Bronchial epithelial cell (primary cell): ENCODE measurements around the gene GLP1R. TPM values are rescaled to one million over a fixed set of nuclear protein-coding genes. Genes with fewer than 3 reads are reported as not detected.
A peak's percentile ranks its signal among the peaks of the same experiment; 100 is the strongest.

Source experiments
- DNase-seq: peaks from one replicate; pipeline ENCODE4 v3.0.0-alpha.2; 2010; ENCODE audit warnings: low read depth
- FAIRE-seq: peaks from 2 replicates; lab custom pipeline; 2011; peaks lifted over from hg19 to GRCh38; lab: Jason Lieb, UNC
- H3K27me3 ChIP-seq: 2 replicates; pipeline ENCODE4 v1.5.1; 2011; ENCODE audit warnings: low read length; ENCODE audit not compliant: control insufficient read depth, insufficient read depth
- H3K36me3 ChIP-seq: 2 replicates; pipeline ENCODE4 v1.5.1; 2011; ENCODE audit warnings: low read length; ENCODE audit not compliant: control insufficient read depth, insufficient read depth
- H3K4me3 ChIP-seq: 2 replicates; pipeline ENCODE4 v1.5.1; 2011; ENCODE audit warnings: mild to moderate bottlenecking, low read depth, low read length, control low read depth
- CTCF ChIP-seq: IDR thresholded peaks from 2 replicates; pipeline ENCODE4 v1.5.1; 2011; ENCODE audit warnings: mild to moderate bottlenecking, moderate library complexity, low read length, control low read depth, inconsistent platforms; ENCODE audit not compliant: insufficient read depth, severe bottlenecking
- total RNA-seq: library from RNA; depleted of rRNA; stranded (reverse); fragments of >200 nt; gene quantifications from 2 replicates; pipeline ENCODE4 v1.2.1, GENCODE V29; 2014

GLP1R gene
- total RNA-seq, result not detected in 2 replicates

- no peak for TF ChIP-seq CTCF
- no peak for FAIRE-seq
- no peak for DNase-seq
- Histone ChIP-seq H3K27me3 (peaks cover 22% of the 10 kb centered on the region), H3K36me3 (no peaks in the 10 kb centered on the region), H3K4me3 (no peak within 1 kb of the TSS)
These were observed at the start of gene GLP1R for GRCh38 chr6:39048481-39049399. GLP1R (plus strand) TSS chr6:39048781; CDS start chr6:39048841, 60 bp downstream.

- no peak overlapping the region for H3K4me3 ChIP-seq
- H3K36me3 ChIP-seq, result no peaks in the 10 kb centered on the region
- FAIRE-seq (no peak), DNase-seq (peak; percentile 7)
- peak; percentile 28 for TF ChIP-seq CTCF
- peaks cover 4% of the 10 kb centered on the region for H3K27me3 ChIP-seq
These were observed 45.5 kb upstream of the GLP1R start for GRCh38 chr6:39003072-39003471.

- peaks cover 4% of the 10 kb centered on the region for H3K27me3 ChIP-seq
- FAIRE-seq (no peak), DNase-seq (no peak)
- TF ChIP-seq CTCF, result no peak
- H3K4me3 ChIP-seq, result no peak overlapping the region
- H3K36me3 ChIP-seq, result no peaks in the 10 kb centered on the region
These were observed 45.1 kb upstream of the GLP1R start for GRCh38 chr6:39003492-39003891.

- FAIRE-seq, result no peak
- Histone ChIP-seq H3K4me3 (no peak overlapping the region), H3K36me3 (no peaks in the 10 kb centered on the region), H3K27me3 (peaks cover 4% of the 10 kb centered on the region)
- no peak for TF ChIP-seq CTCF
- DNase-seq, result peak; percentile 56
These were observed 43.8 kb upstream of the GLP1R start for GRCh38 chr6:39004801-39005200.

GRCh38 chr6:39005774-39006173 lies 42.8 kb upstream of the GLP1R start:
- no peak for FAIRE-seq
- peaks cover 4% of the 10 kb centered on the region for H3K27me3 ChIP-seq
- no peak for TF ChIP-seq CTCF

GRCh38 chr6:39007575-39007974 lies 41.0 kb upstream of the GLP1R start:
- peaks cover 4% of the 10 kb centered on the region for H3K27me3 ChIP-seq
- TF ChIP-seq CTCF, result no peak
- DNase-seq (no peak), FAIRE-seq (no peak)
- no peaks in the 10 kb centered on the region for H3K36me3 ChIP-seq
- no peak overlapping the region for H3K4me3 ChIP-seq

More at GRCh38 chr6:39005774-39006173, 42.8 kb upstream of the GLP1R start:
- DNase-seq, result no peak
- Histone ChIP-seq H3K36me3 (no peaks in the 10 kb centered on the region), H3K4me3 (no peak overlapping the region)
